Choroid plexus epithelial cell (primary cell): Measurements from ENCODE around the gene NPAS3.

ENCODE experiments used
- DNase-seq: peaks from one replicate; pipeline ENCODE4 v3.0.0-alpha.2; 2010; ENCODE audit warnings: low read depth
- H3K4me3 ChIP-seq: 2 replicates; pipeline ENCODE4 v1.5.1; 2011; ENCODE audit warnings: low read depth, mild to moderate bottlenecking, control low read depth, low read length, moderate library complexity
- CTCF ChIP-seq: conservative IDR thresholded peaks from 2 replicates; pipeline ENCODE4 v1.5.1; 2011; ENCODE audit warnings: low read depth, mild to moderate bottlenecking, control low read depth, inconsistent platforms, low read length, moderate library complexity

The NPAS3 gene

GRCh38 chr14:33774161-33774560, 835.5 kb downstream of the NPAS3 start:
- DNase-seq, result no peak
- H3K4me3 ChIP-seq, result no peak overlapping the region
- no peak for TF ChIP-seq CTCF

GRCh38 chr14:33774723-33775470, 836.2 kb downstream of the NPAS3 start:
- H3K4me3 ChIP-seq, result no peak overlapping the region
- no peak for DNase-seq
- TF ChIP-seq CTCF, result no peak

GRCh38 chr14:33776871-33777270, 838.2 kb downstream of the NPAS3 start:
- no peak overlapping the region for H3K4me3 ChIP-seq

GRCh38 chr14:33777681-33778080, 839.0 kb downstream of the NPAS3 start:
- no peak for TF ChIP-seq CTCF
- no peak overlapping the region for H3K4me3 ChIP-seq
- no peak for DNase-seq

More at GRCh38 chr14:33776871-33777270, 838.2 kb downstream of the NPAS3 start:
- no peak for DNase-seq
- TF ChIP-seq CTCF, result no peak

- no peak overlapping the region for H3K4me3 ChIP-seq
- TF ChIP-seq CTCF, result no peak
- DNase-seq, result no peak
Measured at GRCh38 chr14:33780035-33780434, 841.4 kb downstream of the NPAS3 start.

- TF ChIP-seq CTCF, result no peak
- DNase-seq, result no peak
- no peak overlapping the region for H3K4me3 ChIP-seq
Measured at GRCh38 chr14:33781236-33781635, 842.6 kb downstream of the NPAS3 start.

GRCh38 chr14:33782923-33783322, 844.2 kb downstream of the NPAS3 start:
- no peak overlapping the region for H3K4me3 ChIP-seq
- no peak for TF ChIP-seq CTCF
- no peak for DNase-seq
